ENCODE measurements around the gene ALK.

ALK gene

GRCh38 chr2:29443151-29443550 lies 478.2 kb downstream of the ALK start:
- no peak for DNase-seq

GRCh38 chr2:29440921-29441623 lies 480.3 kb downstream of the ALK start:
- DNase-seq = no peak

GRCh38 chr2:29433920-29434319 lies 487.5 kb downstream of the ALK start:
- no peak for DNase-seq

GRCh38 chr2:29433128-29433527 lies 488.3 kb downstream of the ALK start:
- no peak for DNase-seq

GRCh38 chr2:29431485-29431884 lies 489.9 kb downstream of the ALK start:
- no peak for DNase-seq

- DNase-seq = no peak
Observed at GRCh38 chr2:29430382-29431112, 490.8 kb downstream of the ALK start.

GRCh38 chr2:29426354-29426753 lies 495.0 kb downstream of the ALK start:
- DNase-seq = no peak

GRCh38 chr2:29425866-29426265 lies 495.5 kb downstream of the ALK start:
- DNase-seq = no peak

GRCh38 chr2:29423061-29423666 lies 498.2 kb downstream of the ALK start:
- DNase-seq = no peak

- no peak for DNase-seq
Observed at GRCh38 chr2:29420999-29421782, 500.2 kb downstream of the ALK start.

GRCh38 chr2:29420464-29420863 lies 500.9 kb downstream of the ALK start:
- DNase-seq = no peak

GRCh38 chr2:29417630-29418029 lies 503.8 kb downstream of the ALK start:
- no peak for DNase-seq

GRCh38 chr2:29412197-29412925 lies 509.0 kb downstream of the ALK start:
- no peak for DNase-seq

GRCh38 chr2:29405707-29406106 lies 515.7 kb downstream of the ALK start:
- no peak for DNase-seq

GRCh38 chr2:29405266-29405665 lies 516.1 kb downstream of the ALK start:
- DNase-seq = no peak

- no peak for DNase-seq
Observed at GRCh38 chr2:29401994-29402393, 519.4 kb downstream of the ALK start.

- DNase-seq = no peak
Observed at GRCh38 chr2:29400930-29401653, 520.3 kb downstream of the ALK start.

- no peak for DNase-seq
Observed at GRCh38 chr2:29398384-29399237, 522.8 kb downstream of the ALK start.

GRCh38 chr2:29397713-29398112 lies 523.7 kb downstream of the ALK start:
- DNase-seq = no peak

GRCh38 chr2:29397039-29397438 lies 524.3 kb downstream of the ALK start:
- DNase-seq = no peak

GRCh38 chr2:29394981-29395350 lies 526.4 kb downstream of the ALK start:
- DNase-seq = no peak
